Stimulated activated naive CD4-positive, alpha-beta T cell treated with Interleukin-2 at 50 U/mL for 16 hours (primary cell): ENCODE data around the gene KIF15.

Source experiments
- DNase-seq: peaks from one replicate; lab custom pipeline; 2025; lab: John Stamatoyannopoulos, UW

Gene KIF15

DNA sequence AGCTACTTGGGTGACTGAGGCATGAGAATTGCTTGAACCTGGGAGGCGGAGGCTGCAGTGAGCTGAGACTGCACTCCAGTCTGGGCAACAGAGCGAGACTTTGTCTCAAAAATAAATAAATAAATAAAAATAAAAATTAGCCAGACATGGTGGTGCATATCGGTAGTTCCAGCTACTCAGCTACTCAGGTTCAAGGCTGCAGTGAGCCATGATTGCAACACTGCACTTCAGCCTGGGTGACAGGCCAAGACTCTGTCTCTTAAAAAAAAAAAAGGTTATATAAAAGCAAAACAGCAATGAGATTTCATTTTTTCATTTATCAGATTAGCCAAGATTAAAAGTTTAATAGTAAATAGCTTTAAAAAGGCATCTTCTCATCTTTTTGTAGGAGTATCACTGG, 115.7 kb downstream of the KIF15 start:
- DNase-seq = no peak

GRCh38 chr3:44880284-44880683, 118.7 kb downstream of the KIF15 start:
- DNase-seq = no peak

GRCh38 chr3:44883213-44883955, 121.8 kb downstream of the KIF15 start:
- DNase-seq = no peak

DNA sequence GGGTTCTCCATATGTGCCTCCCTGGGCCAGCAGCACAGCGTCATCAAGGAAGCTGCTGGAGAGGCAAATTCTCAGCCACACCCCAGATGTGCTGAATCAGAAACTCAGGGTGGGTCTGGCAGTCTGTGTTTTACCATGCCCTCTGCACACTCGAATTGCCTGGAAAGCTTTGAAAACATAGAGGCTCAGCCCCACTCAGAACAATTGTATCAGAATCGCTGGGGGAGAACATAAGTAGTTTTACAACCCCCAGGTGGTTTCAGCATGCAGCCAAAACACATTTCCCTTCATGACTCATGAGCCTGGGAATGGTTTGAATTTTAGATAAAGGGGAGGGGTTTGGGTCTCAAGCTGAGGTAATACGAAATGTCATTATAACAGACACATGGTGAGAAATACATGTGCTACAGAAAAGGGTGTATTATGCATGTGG, 122.4 kb downstream of the KIF15 start:
- DNase-seq = no peak

- no peak for DNase-seq
These were observed 124.0 kb downstream of the KIF15 start for GRCh38 chr3:44885618-44886017.

DNA sequence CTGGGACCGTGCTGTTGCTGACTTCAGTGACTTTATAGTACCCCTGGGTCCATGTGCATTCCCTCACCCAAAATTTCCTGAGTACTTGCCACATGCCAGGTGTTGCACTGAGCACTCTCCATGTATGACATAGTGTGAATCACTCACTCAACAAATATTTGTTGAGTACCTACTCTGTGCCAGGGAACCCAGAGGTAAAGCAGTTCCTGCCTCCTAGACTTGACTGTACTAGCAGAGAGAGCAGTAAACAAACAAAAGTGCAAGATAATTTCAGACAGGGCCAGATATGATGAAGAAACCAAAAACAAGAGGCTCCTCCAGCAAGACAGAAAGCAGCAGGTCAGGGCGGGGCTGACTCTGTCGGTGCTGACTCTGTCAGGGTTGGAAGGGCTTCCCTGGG, 125.0 kb downstream of the KIF15 start:
- DNase-seq = no peak

DNA sequence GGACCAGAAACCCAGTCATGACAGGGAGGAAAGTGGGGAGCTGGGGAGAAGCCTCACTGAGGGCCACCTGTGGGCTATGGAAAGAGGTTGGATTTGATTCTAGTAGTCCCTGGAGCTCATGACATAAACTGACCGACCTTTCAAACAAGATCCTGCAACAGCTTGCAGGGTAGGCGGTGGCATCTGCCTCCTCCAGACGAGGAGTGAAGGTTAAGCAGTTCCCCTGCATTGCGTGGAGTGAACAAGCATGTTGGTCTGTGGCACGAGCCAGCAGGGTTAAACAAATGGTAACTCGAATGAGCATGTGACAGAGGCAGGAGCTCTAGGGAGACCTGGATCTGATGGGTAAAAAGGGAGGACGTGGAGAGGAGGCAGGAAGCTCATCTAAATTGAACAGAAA, 125.5 kb downstream of the KIF15 start:
- DNase-seq = no peak

- DNase-seq = no peak
These were observed 128.7 kb downstream of the KIF15 start for GRCh38 chr3:44890258-44890657.

GRCh38 chr3:44890852-44891251, 129.3 kb downstream of the KIF15 start:
- no peak for DNase-seq

GRCh38 chr3:44892689-44893088, 131.1 kb downstream of the KIF15 start:
- DNase-seq = no peak

DNA sequence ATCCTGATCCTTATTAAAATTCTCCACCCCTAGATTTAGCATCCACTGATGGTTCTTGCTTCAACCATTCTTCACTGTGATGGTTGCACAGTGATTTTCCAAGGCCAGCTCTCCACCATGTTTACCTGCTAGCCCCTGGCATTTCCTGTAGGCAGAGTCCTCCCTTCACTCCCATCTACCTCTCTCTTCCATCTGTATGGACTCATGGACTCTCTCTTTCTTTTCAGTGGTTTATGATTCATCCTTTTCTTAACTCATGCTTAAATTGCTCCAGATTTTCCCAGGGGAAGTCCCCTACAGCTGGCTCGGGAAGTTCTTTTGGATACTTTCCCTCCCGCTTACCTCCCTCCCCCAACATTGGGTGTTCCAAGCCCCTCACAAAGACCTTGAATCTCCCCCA, 131.5 kb downstream of the KIF15 start:
- DNase-seq = no peak

DNA sequence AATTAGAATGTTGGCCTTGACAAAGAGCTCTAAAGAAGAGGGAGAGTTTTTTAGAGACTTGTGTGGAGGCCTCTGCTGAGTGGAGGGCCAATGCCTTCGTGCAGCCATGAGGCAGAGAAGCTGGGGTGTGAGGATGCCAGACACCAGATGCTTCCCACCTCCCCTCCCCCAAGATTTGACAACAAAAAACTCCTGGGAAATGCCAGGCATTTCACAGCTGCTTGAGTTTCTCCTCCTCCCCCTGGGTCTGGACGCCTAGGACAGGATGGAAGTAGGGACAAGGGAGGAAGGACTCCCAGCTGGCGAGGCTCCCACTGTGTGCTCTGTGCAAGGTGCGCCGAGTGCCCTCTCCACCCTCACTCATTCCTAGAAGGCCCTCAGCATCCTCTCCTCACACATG, 132.9 kb downstream of the KIF15 start:
- DNase-seq = no peak

DNA sequence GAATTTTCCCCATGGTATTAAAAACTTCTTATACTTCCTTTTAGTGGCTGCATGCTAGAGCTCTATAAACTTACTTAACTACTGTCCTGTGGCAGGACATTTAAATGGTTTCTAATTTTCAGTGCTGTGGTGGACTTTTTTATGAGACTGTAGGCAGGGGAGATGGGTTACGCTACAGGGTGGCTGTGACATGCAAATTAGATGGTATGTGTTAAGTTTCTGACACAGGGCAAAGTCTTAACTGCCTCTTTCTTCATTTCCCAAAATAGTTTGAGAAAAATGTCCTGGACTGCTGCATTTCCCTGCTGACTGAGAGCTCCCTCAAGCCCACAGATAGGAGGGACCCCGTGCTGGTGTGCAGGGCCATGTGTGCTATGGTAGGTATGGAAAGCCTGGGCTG, 134.8 kb downstream of the KIF15 start:
- DNase-seq = no peak

GRCh38 chr3:44899683-44900367, 138.2 kb downstream of the KIF15 start:
- no peak for DNase-seq

DNA sequence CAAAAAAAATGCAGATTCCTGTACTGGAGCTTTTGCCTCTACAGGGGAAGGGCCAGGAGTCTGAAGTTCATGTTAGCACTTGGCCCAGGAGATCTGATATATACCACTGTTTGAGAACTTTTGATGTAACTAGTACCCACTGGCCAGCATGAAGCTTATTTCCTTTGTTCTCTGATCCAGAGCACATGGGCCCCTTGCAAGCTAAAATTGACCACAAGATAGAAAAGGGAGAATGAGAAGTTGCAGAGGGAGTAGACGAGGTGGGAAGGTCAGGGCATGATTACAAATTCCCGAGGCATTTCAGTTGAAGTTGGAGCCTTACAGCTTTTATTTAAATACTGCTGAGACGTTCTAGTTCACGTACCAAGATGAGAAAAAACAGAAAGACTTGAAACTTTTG, 141.0 kb downstream of the KIF15 start:
- no peak for DNase-seq
